ENCODE results near the gene IGFBP1. TPM values are rescaled to one million over a fixed set of nuclear protein-coding genes. Genes with fewer than 3 reads are reported as not detected.

IGFBP1 gene
- polyA plus RNA-seq, 1 donor from 2014 or later, result not detected

- Histone ChIP-seq H2AFZ (ENCODE audit: low read depth, low read length) (no peak overlapping the region), H3K27me3 (ENCODE audit: insufficient read depth, low read depth, low read length) (peaks cover 32% of the 10 kb centered on the region), H3K27ac (ENCODE audit: low read length) (no peak overlapping the region), H3K36me3 (ENCODE audit: insufficient read depth, low read length) (no peaks in the 10 kb centered on the region), H3K4me2 (ENCODE audit: low read length) (no peak overlapping the region), H3K9ac (ENCODE audit: low read length) (no peak overlapping the region), H3K79me2 (replicated peaks; ENCODE audit: insufficient read depth, low read length) (no peaks in the 10 kb centered on the region), H4K20me1 (ENCODE audit: insufficient read depth) (no peaks in the 10 kb centered on the region), H3K4me3 (ENCODE audit: low read length) (no peak overlapping the region), H3K9me3 (ENCODE audit: low read length) (no peaks in the 10 kb centered on the region), H3K9me2 (ENCODE audit: insufficient read depth, low read length) (no peaks in the 10 kb centered on the region), H3F3A (ENCODE audit: insufficient read depth, low read length, poor library complexity, severe bottlenecking) (no peaks in the 10 kb centered on the region)
- TF ChIP-seq EP300 (conservative IDR thresholded peaks at IDR 0.05; ENCODE audit: poor library complexity, severe bottlenecking) (no peak), POLR2AphosphoS5 (IDR thresholded peaks at IDR 0.05) (no peak), MXI1 (conservative IDR thresholded peaks at IDR 0.05; ENCODE audit: poor library complexity, severe bottlenecking) (no peak), RAD21 (conservative IDR thresholded peaks at IDR 0.05) (no peak), REST (IDR thresholded peaks at IDR 0.05; ENCODE audit: borderline replicate concordance) (no peak), CTCF (IDR thresholded peaks at IDR 0.05; ENCODE audit: poor library complexity, severe bottlenecking) (no peak), EZH2 (IDR thresholded peaks at IDR 0.05; ENCODE audit: borderline replicate concordance, insufficient read depth, low read length, poor library complexity, severe bottlenecking) (no peak), TAF1 (IDR thresholded peaks at IDR 0.05; ENCODE audit: low read depth) (no peak), SMC3 (conservative IDR thresholded peaks at IDR 0.05; ENCODE audit: poor library complexity) (no peak)
Measured at GRCh38 chr7:45890125-45890901, 2.0 kb downstream of the IGFBP1 start.

GRCh38 chr7:45890902-45891461 is 2.7 kb downstream of the IGFBP1 start:
- H3K27ac ChIP-seq (ENCODE audit: low read length), result no peak overlapping the region
- peaks cover 32% of the 10 kb centered on the region for H3K27me3 ChIP-seq (ENCODE audit: insufficient read depth, low read depth, low read length)
- H3K9ac ChIP-seq (ENCODE audit: low read length), result no peak overlapping the region
- H3K4me2 ChIP-seq (ENCODE audit: low read length), result no peak overlapping the region
- TF ChIP-seq POLR2AphosphoS5 (IDR thresholded peaks at IDR 0.05), result no peak
- peak; percentile 82 for TF ChIP-seq CTCF (IDR thresholded peaks at IDR 0.05; ENCODE audit: poor library complexity, severe bottlenecking)
- peak; percentile 85 for TF ChIP-seq SMC3 (conservative IDR thresholded peaks at IDR 0.05; ENCODE audit: poor library complexity)
- peak; percentile 82 for TF ChIP-seq RAD21 (conservative IDR thresholded peaks at IDR 0.05)
- H2AFZ ChIP-seq (ENCODE audit: low read depth, low read length), result no peak overlapping the region
- no peak overlapping the region for H3K4me3 ChIP-seq (ENCODE audit: low read length)
- H3K36me3 ChIP-seq (ENCODE audit: insufficient read depth, low read length), result no peaks in the 10 kb centered on the region
- H3F3A ChIP-seq (ENCODE audit: insufficient read depth, low read length, poor library complexity, severe bottlenecking), result no peaks in the 10 kb centered on the region
- H3K9me2 ChIP-seq (ENCODE audit: insufficient read depth, low read length), result no peaks in the 10 kb centered on the region
- no peaks in the 10 kb centered on the region for H3K9me3 ChIP-seq (ENCODE audit: low read length)
- no peaks in the 10 kb centered on the region for H3K79me2 ChIP-seq (replicated peaks; ENCODE audit: insufficient read depth, low read length)
- no peaks in the 10 kb centered on the region for H4K20me1 ChIP-seq (ENCODE audit: insufficient read depth)

Measured in neural cell (in vitro differentiated cells).